ENCODE measurements around the gene PRPSAP1. TPM values are rescaled to one million over a fixed set of nuclear protein-coding genes. Genes with fewer than 3 reads are reported as not detected.

Gene PRPSAP1
- total RNA-seq, 1 donor from 2014 or later: 26.7 TPM

GRCh38 chr17:76280650-76281049 lies 73.1 kb downstream of the PRPSAP1 start:
- H3K4me3 Mint-ChIP-seq: no peak overlapping the region
- H3K36me3 Mint-ChIP-seq (ENCODE audit: low read depth): no peaks in the 10 kb centered on the region
- DNase-seq (no peak), ATAC-seq (ENCODE audit: low read depth) (no peak)
- H3K27ac Mint-ChIP-seq: no peak overlapping the region
- ChIA-PET POLR2A (interaction anchor here (1.6 to 14.6 kb wide), 5 partner anchors 9 to 159 kb away, joined by 7 to 462 read pairs (median 10); partner anchors contain the start of gene UBALD2), CTCF (interaction anchor here (1.2 to 6.7 kb wide), 14 partner anchors 10 to 266 kb away, joined by 3 to 228 read pairs (median 14); partner anchors contain the start of gene UBALD2)
- no peaks in the 10 kb centered on the region for H3K27me3 Mint-ChIP-seq
- H3K4me1 Mint-ChIP-seq: peaks cover 20% of the 10 kb centered on the region
- H3K9me3 Mint-ChIP-seq: no peaks in the 10 kb centered on the region
- TF ChIP-seq CTCF (IDR thresholded peaks at IDR 0.05): no peak
- intact Hi-C loops (cut with micrococcal nuclease): no loop called here

- CTCF ChIA-PET: interaction anchor here (0.6 to 6.7 kb wide), 46 partner anchors 8 to 272 kb away, joined by 3 to 228 read pairs (median 5); partner anchors contain the start of genes EXOC7, FOXJ1 and UBALD2
These were observed 73.9 kb downstream of the PRPSAP1 start for GRCh38 chr17:76279742-76280287.

GRCh38 chr17:76278952-76279741 lies 74.6 kb downstream of the PRPSAP1 start:
- H3K4me3 Mint-ChIP-seq: no peak overlapping the region
- H3K9me3 Mint-ChIP-seq: no peaks in the 10 kb centered on the region
- peak; percentile 83 for TF ChIP-seq CTCF (IDR thresholded peaks at IDR 0.05)
- ChIA-PET CTCF (interaction anchor here (0.6 to 6.7 kb wide), 46 partner anchors 9 to 271 kb away, joined by 3 to 228 read pairs (median 5); partner anchors contain the start of genes EXOC7, FOXJ1 and UBALD2), POLR2A (interaction anchor here (0.5 to 14.6 kb wide), 10 partner anchors 15 to 265 kb away, joined by 3 to 462 read pairs (median 6); partner anchors contain the start of genes EXOC7 and UBALD2)
- no peaks in the 10 kb centered on the region for H3K27me3 Mint-ChIP-seq
- no peak overlapping the region for H3K27ac Mint-ChIP-seq
- H3K36me3 Mint-ChIP-seq (ENCODE audit: low read depth): no peaks in the 10 kb centered on the region
- peak; percentile 56 for ATAC-seq (ENCODE audit: low read depth)
- DNase-seq: peak; percentile 84
- H3K4me1 Mint-ChIP-seq: peaks cover 35% of the 10 kb centered on the region
- intact Hi-C loops (cut with micrococcal nuclease): loop anchor here (1.0 to 10.0 kb wide), 5 partner anchors 97 to 374 kb away; partner anchors contain the start of gene MRPL38

More at GRCh38 chr17:76279742-76280287, 73.9 kb downstream of the PRPSAP1 start:
- no peaks in the 10 kb centered on the region for H3K27me3 Mint-ChIP-seq
- no peak for DNase-seq
- H3K4me1 Mint-ChIP-seq: peaks cover 28% of the 10 kb centered on the region
- no peak overlapping the region for H3K27ac Mint-ChIP-seq
- ATAC-seq (ENCODE audit: low read depth): no peak
- no peak for TF ChIP-seq CTCF (IDR thresholded peaks at IDR 0.05)
- H3K36me3 Mint-ChIP-seq (ENCODE audit: low read depth): no peaks in the 10 kb centered on the region
- intact Hi-C loops (cut with micrococcal nuclease): loop anchor here (1.0 to 10.0 kb wide), 5 partner anchors 98 to 375 kb away; partner anchors contain the start of gene MRPL38
- no peak overlapping the region for H3K4me3 Mint-ChIP-seq
- no peaks in the 10 kb centered on the region for H3K9me3 Mint-ChIP-seq
- POLR2A ChIA-PET: interaction anchor here (0.5 to 14.6 kb wide), 11 partner anchors 9 to 266 kb away, joined by 3 to 462 read pairs (median 6); partner anchors contain the start of genes EXOC7 and UBALD2

- ATAC-seq (ENCODE audit: low read depth) (no peak), DNase-seq (no peak)
- H3K4me3 Mint-ChIP-seq: no peak overlapping the region
- H3K9me3 Mint-ChIP-seq: no peaks in the 10 kb centered on the region
- ChIA-PET CTCF (interaction anchor here (0.7 to 6.7 kb wide), 9 partner anchors 15 to 264 kb away, joined by 4 to 228 read pairs (median 14); partner anchors contain the start of gene UBALD2), POLR2A (interaction anchor here (0.6 to 14.6 kb wide), 4 partner anchors 14 to 266 kb away, joined by 3 to 462 read pairs (median 36); partner anchors contain the start of gene UBALD2)
- TF ChIP-seq CTCF (IDR thresholded peaks at IDR 0.05): no peak
- no peaks in the 10 kb centered on the region for H3K27me3 Mint-ChIP-seq
- no peaks in the 10 kb centered on the region for H3K36me3 Mint-ChIP-seq (ENCODE audit: low read depth)
- intact Hi-C loops (cut with micrococcal nuclease): loop anchor here (10.0 kb wide), 1 partner anchor 374 kb away; the partner anchor contains the start of gene MRPL38
- peaks cover 43% of the 10 kb centered on the region for H3K4me1 Mint-ChIP-seq
- H3K27ac Mint-ChIP-seq: no peak overlapping the region
These were observed 75.3 kb downstream of the PRPSAP1 start for GRCh38 chr17:76278268-76278908.
